H9 (cell line): ENCODE data around the gene RSBN1L. TPM values are rescaled to one million over a fixed set of nuclear protein-coding genes. Genes with fewer than 3 reads are reported as not detected.

ENCODE experiments used
- DNase-seq: peaks from one replicate; pipeline ENCODE4 v3.0.0-alpha.2; 2017
- H2AFZ ChIP-seq: one replicate; pipeline ENCODE4 v1.6.1; 2013; ENCODE audit warnings: mild to moderate bottlenecking, low read length, control low read depth, moderate library complexity
- H2AK5ac ChIP-seq: 2 replicates; pipeline ENCODE4 v1.6.1; 2013; ENCODE audit warnings: low read length, control low read depth, mixed read lengths; ENCODE audit not compliant: insufficient read length
- H2BK120ac ChIP-seq: one replicate; pipeline ENCODE4 v1.6.1; 2013; ENCODE audit warnings: low read depth, mild to moderate bottlenecking, low read length, control low read depth, inconsistent platforms; ENCODE audit not compliant: poor library complexity, severe bottlenecking
- H2BK12ac ChIP-seq: 2 replicates; pipeline ENCODE4 v1.6.1; 2013; ENCODE audit warnings: low read length, control low read depth, mixed read lengths, low read depth; ENCODE audit not compliant: insufficient read length
- H2BK15ac ChIP-seq: 2 replicates; pipeline ENCODE4 v1.6.1; 2013; ENCODE audit warnings: low read depth, low read length, control low read depth
- H2BK20ac ChIP-seq: one replicate; pipeline ENCODE4 v1.6.1; 2013; ENCODE audit warnings: low read depth, mild to moderate bottlenecking, low read length, control low read depth, inconsistent platforms; ENCODE audit not compliant: poor library complexity, severe bottlenecking
- H2BK5ac ChIP-seq: 2 replicates; pipeline ENCODE4 v1.6.1; 2013; ENCODE audit warnings: low read length, control low read depth, mixed read lengths; ENCODE audit not compliant: insufficient read length
- H3K14ac ChIP-seq: 2 replicates; pipeline ENCODE4 v1.6.1; 2013; ENCODE audit warnings: low read length, control low read depth; ENCODE audit not compliant: insufficient read depth
- H3K18ac ChIP-seq: 2 replicates; pipeline ENCODE4 v1.6.1; 2013; ENCODE audit warnings: low read depth, mild to moderate bottlenecking, mixed read lengths, low read length, control low read depth; ENCODE audit not compliant: insufficient read length
- H3K23ac ChIP-seq: 2 replicates; pipeline ENCODE4 v1.6.1; 2013; ENCODE audit warnings: low read length, control low read depth, mixed read lengths, low read depth; ENCODE audit not compliant: insufficient read length
- H3K23me2 ChIP-seq: 2 replicates; pipeline ENCODE4 v1.6.1; 2013; ENCODE audit warnings: low read depth, mild to moderate bottlenecking, mixed read lengths, low read length, control low read depth; ENCODE audit not compliant: insufficient read length, poor library complexity, severe bottlenecking
- H3K27ac ChIP-seq: 2 replicates; pipeline ENCODE4 v1.5.1; 2013; ENCODE audit warnings: low read length, control low read depth, mixed read lengths, low read depth; ENCODE audit not compliant: insufficient read length
- H3K27me3 ChIP-seq: 2 replicates; pipeline ENCODE4 v1.6.1; 2013; ENCODE audit warnings: low read length, control low read depth, inconsistent platforms; ENCODE audit not compliant: insufficient read depth
- H3K4ac ChIP-seq: 2 replicates; pipeline ENCODE4 v1.6.1; 2013; ENCODE audit warnings: low read depth, mild to moderate bottlenecking, control low read depth, inconsistent platforms, low read length, moderate library complexity
- H3K4me1 ChIP-seq: 2 replicates; pipeline ENCODE4 v1.6.1; 2013; ENCODE audit warnings: low read length, control low read depth, inconsistent platforms; ENCODE audit not compliant: insufficient read depth
- H3K4me2 ChIP-seq: 2 replicates; pipeline ENCODE4 v1.6.1; 2013; ENCODE audit warnings: low read length, control low read depth, mixed read lengths; ENCODE audit not compliant: insufficient read length, insufficient read depth
- H3K56ac ChIP-seq: 2 replicates; pipeline ENCODE4 v1.6.1; 2013; ENCODE audit warnings: low read depth, mild to moderate bottlenecking, mixed read lengths, low read length, control low read depth; ENCODE audit not compliant: insufficient read length
- H3K79me1 ChIP-seq: 2 replicates; pipeline ENCODE4 v1.6.1; 2013; ENCODE audit warnings: low read depth, mild to moderate bottlenecking, moderate library complexity, low read length, control low read depth, inconsistent platforms; ENCODE audit not compliant: insufficient read depth, poor library complexity, severe bottlenecking
- H3K79me2 ChIP-seq: 2 replicates; pipeline ENCODE4 v1.6.1; 2013; ENCODE audit warnings: low read length, control low read depth, inconsistent platforms; ENCODE audit not compliant: insufficient read depth
- H3K9ac ChIP-seq: 2 replicates; pipeline ENCODE4 v1.6.1; 2013; ENCODE audit warnings: low read length, control low read depth, mixed read lengths; ENCODE audit not compliant: insufficient read length; ENCODE audit errors: extremely low read depth
- H3K9me3 ChIP-seq: one replicate; pipeline ENCODE4 v1.6.1; 2013; ENCODE audit warnings: low read depth, low read length, inconsistent platforms; ENCODE audit not compliant: control insufficient read depth
- H3T11ph ChIP-seq: one replicate; pipeline ENCODE4 v1.6.1; 2013; ENCODE audit warnings: mild to moderate bottlenecking, low read length, control low read depth, inconsistent platforms
- H4K20me1 ChIP-seq: one replicate; pipeline ENCODE4 v1.6.1; 2013; ENCODE audit not compliant: control insufficient read depth, insufficient read length, insufficient read depth
- H4K5ac ChIP-seq: 2 replicates; pipeline ENCODE4 v1.6.1; 2013; ENCODE audit warnings: low read depth, mild to moderate bottlenecking, mixed read lengths, low read length, control low read depth; ENCODE audit not compliant: insufficient read length
- H4K8ac ChIP-seq: replicated peaks from 2 replicates; pipeline ENCODE4 v1.6.1; 2013; ENCODE audit warnings: low read length, control low read depth, mixed read lengths, low read depth; ENCODE audit not compliant: insufficient read length
- H4K91ac ChIP-seq: 2 replicates; pipeline ENCODE4 v1.6.1; 2013; ENCODE audit warnings: low read depth, mild to moderate bottlenecking, moderate library complexity, mixed read lengths, low read length, control low read depth; ENCODE audit not compliant: insufficient read length
- H3K27ac Mint-ChIP-seq, 3 experiments: 2 replicates in 2 of 3; 3 replicates in 1 of 3; pipeline ENCODE4 v1.8.0; 2020 to 2021; ENCODE audit warnings: mixed read lengths in 3 of 3, mild to moderate bottlenecking in 1 of 3, moderate library complexity in 1 of 3
- H3K27me3 Mint-ChIP-seq: 2 replicates; pipeline ENCODE4 v1.8.0; 2021; ENCODE audit warnings: low read depth, mild to moderate bottlenecking, moderate library complexity, mixed read lengths
- H3K36me3 Mint-ChIP-seq, 3 experiments: 2 replicates in 2 of 3; 3 replicates in 1 of 3; pipeline ENCODE4 v1.8.0; 2020 to 2021; ENCODE audit warnings: low read depth in 3 of 3, mixed read lengths in 3 of 3; ENCODE audit not compliant: insufficient read depth in 1 of 3
- H3K4me1 Mint-ChIP-seq, 2 experiments: 2 replicates each; pipeline ENCODE4 v1.8.0; 2020; ENCODE audit warnings: mixed read lengths in 2 of 2
- H3K4me3 Mint-ChIP-seq, 2 experiments: 2 replicates in 1 of 2; 3 replicates in 1 of 2; pipeline ENCODE4 v1.8.0; 2020 to 2021; ENCODE audit warnings: mild to moderate bottlenecking in 2 of 2, mixed read lengths in 2 of 2, moderate library complexity in 1 of 2
- H3K9me3 Mint-ChIP-seq, 2 experiments: 2 replicates in 1 of 2; 3 replicates in 1 of 2; pipeline ENCODE4 v1.8.0; 2020; ENCODE audit warnings: mild to moderate bottlenecking in 2 of 2, mixed read lengths in 2 of 2, moderate library complexity in 1 of 2
- WGBS: extraction: QIAGEN DNeasy Blood & Tissue Kit; methylation state at CpG from one replicate; pipeline ENCODE4 v1.1.7; 2013; ENCODE audit warnings: missing lambda C conversion rate, low lambda C conversion rate, mixed read lengths; ENCODE audit not compliant: insufficient read length; ENCODE audit errors: extremely low coverage; 5-methylcytosine and 5-hydroxymethylcytosine counted together
- total RNA-seq: library from RNA; stranded (reverse); gene quantifications from 2 replicates; pipeline ENCODE4 v1.2.1, GENCODE V29; 2021
- TF ChIP-seq, protein P1 (sequence below): fragments of 200-600 bp; sonication (generic); conservative IDR thresholded peaks from 3 replicates; pipeline ENCODE4 v1.8.0; 2021; ENCODE audit warnings: antibody characterized with exemption, mild to moderate bottlenecking

The RSBN1L gene
- total RNA-seq, 1 experiment from 2014 or later: 20.6 TPM

DNA sequence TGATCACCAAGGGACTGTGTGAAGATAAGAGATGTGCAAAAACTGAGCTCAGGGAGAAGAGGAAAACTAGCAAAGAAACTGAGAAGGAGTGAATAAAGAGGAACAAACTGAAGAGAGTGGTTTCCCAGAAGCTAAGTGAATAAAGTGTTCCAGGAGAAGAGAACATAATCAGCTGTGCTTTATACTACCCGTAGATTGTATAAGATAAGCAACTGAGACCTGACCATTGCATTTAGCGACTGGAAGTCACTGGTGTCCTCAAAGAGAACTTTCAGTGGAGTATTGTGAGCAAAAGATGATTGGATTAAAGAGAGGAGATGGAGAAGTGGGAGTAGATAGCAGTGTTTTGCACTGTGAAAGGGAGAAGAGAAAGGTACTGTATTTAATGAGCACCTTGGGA is 116.9 kb downstream of the RSBN1L start:
- H2BK15ac ChIP-seq: no peak overlapping the region
- no peaks in the 10 kb centered on the region for H3K27me3 Mint-ChIP-seq
- H3K27me3 ChIP-seq: no peaks in the 10 kb centered on the region
- H3K4me2 ChIP-seq: no peak overlapping the region
- TF ChIP-seq, protein P1, sequence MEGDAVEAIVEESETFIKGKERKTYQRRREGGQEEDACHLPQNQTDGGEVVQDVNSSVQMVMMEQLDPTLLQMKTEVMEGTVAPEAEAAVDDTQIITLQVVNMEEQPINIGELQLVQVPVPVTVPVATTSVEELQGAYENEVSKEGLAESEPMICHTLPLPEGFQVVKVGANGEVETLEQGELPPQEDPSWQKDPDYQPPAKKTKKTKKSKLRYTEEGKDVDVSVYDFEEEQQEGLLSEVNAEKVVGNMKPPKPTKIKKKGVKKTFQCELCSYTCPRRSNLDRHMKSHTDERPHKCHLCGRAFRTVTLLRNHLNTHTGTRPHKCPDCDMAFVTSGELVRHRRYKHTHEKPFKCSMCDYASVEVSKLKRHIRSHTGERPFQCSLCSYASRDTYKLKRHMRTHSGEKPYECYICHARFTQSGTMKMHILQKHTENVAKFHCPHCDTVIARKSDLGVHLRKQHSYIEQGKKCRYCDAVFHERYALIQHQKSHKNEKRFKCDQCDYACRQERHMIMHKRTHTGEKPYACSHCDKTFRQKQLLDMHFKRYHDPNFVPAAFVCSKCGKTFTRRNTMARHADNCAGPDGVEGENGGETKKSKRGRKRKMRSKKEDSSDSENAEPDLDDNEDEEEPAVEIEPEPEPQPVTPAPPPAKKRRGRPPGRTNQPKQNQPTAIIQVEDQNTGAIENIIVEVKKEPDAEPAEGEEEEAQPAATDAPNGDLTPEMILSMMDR: no peak
- H3K14ac ChIP-seq: no peak overlapping the region
- H3K27ac Mint-ChIP-seq: no peak overlapping the region
- H2AK5ac ChIP-seq: no peak overlapping the region
- H4K20me1 ChIP-seq: no peaks in the 10 kb centered on the region
- no peak overlapping the region for H3K18ac ChIP-seq
- H3K23me2 ChIP-seq: no peaks in the 10 kb centered on the region
- H3K79me1 ChIP-seq: no peaks in the 10 kb centered on the region
- H4K8ac ChIP-seq: no peak overlapping the region
- no peak overlapping the region for H3K56ac ChIP-seq
- H3K27ac ChIP-seq: no peak overlapping the region
- no CpG with 5 or more reads among the region's 2 CpGs for WGBS
- H2BK12ac ChIP-seq: no peak overlapping the region
- no peak for DNase-seq
- peaks cover 4 to 10% of the 10 kb centered on the region in 2 experiments for H3K9me3 Mint-ChIP-seq
- no peak overlapping the region for H2BK5ac ChIP-seq
- peaks cover 9 to 12% (median 10%) of the 10 kb centered on the region in 3 experiments; a peak in 6 of 7 replicates for H3K36me3 Mint-ChIP-seq
- H3K4me3 Mint-ChIP-seq: no peak overlapping the region
- no peak overlapping the region for H2AFZ ChIP-seq
- H4K5ac ChIP-seq: no peak overlapping the region
- no peak overlapping the region for H3K23ac ChIP-seq
- H3K4me1 Mint-ChIP-seq: no peaks in the 10 kb centered on the region
- H2BK120ac ChIP-seq: no peak overlapping the region
- H4K91ac ChIP-seq: no peak overlapping the region
- no peaks in the 10 kb centered on the region for H3K9me3 ChIP-seq
- no peak overlapping the region for H3T11ph ChIP-seq
- no peak overlapping the region for H3K9ac ChIP-seq
- no peaks in the 10 kb centered on the region for H3K4me1 ChIP-seq
- no peaks in the 10 kb centered on the region for H3K79me2 ChIP-seq
- no peak overlapping the region for H3K4ac ChIP-seq
- H2BK20ac ChIP-seq: no peak overlapping the region
